ENCODE measurements around the gene TMPRSS4. TPM values are rescaled to one million over a fixed set of nuclear protein-coding genes. Genes with fewer than 3 reads are reported as not detected.
A peak's percentile ranks its signal among the peaks of the same experiment; 100 is the strongest.

The TMPRSS4 gene
- polyA plus RNA-seq, 4 donors = 20.0 to 117 (median 44.3) TPM

GRCh38 chr11:118087931-118088330 is 11.1 kb downstream of the TMPRSS4 start:
- WGBS, 3 donors = 88 to 95% (median 91%) methylated on average over 6 of the region's 6 CpGs
- no peak overlapping the region for H3K27ac ChIP-seq (ENCODE audit: low read depth in 1 of 3, low read length in 2 of 3)
- H3K4me1 ChIP-seq (ENCODE audit: control insufficient read depth in 3 of 3, insufficient read depth in 2 of 3, low read depth in 1 of 3, low read length in 2 of 3) = peaks cover 2 to 47% (median 9%) of the 10 kb centered on the region in 3 donors
- FAIRE-seq (no peak), DNase-seq (no peak)
- peaks cover 0 to 12% of the 10 kb centered on the region in 2 donors for H3K9me3 ChIP-seq (ENCODE audit: control insufficient read depth in 2 of 2, insufficient read depth in 1 of 2, low read depth in 1 of 2, low read length in 1 of 2)
- peaks cover 0 to 44% (median 0%) of the 10 kb centered on the region in 3 donors for H3K36me3 ChIP-seq (ENCODE audit: control insufficient read depth in 3 of 3, insufficient read depth in 2 of 3, low read depth in 1 of 3, low read length in 3 of 3)
- no peaks in the 10 kb centered on the region for H3K27me3 ChIP-seq (ENCODE audit: control insufficient read depth in 3 of 3, insufficient read depth in 3 of 3, low read length in 3 of 3)
- H3K4me3 ChIP-seq (ENCODE audit: low read depth in 1 of 3, low read length in 3 of 3) = no peak overlapping the region

GRCh38 chr11:118088531-118088930 is 11.7 kb downstream of the TMPRSS4 start:
- Histone ChIP-seq H3K36me3 (ENCODE audit: control insufficient read depth in 3 of 3, insufficient read depth in 2 of 3, low read depth in 1 of 3, low read length in 3 of 3) (peaks cover 0 to 48% (median 0%) of the 10 kb centered on the region in 3 donors), H3K27ac (ENCODE audit: low read depth in 1 of 3, low read length in 2 of 3) (no peak overlapping the region), H3K4me3 (ENCODE audit: low read depth in 1 of 3, low read length in 3 of 3) (no peak overlapping the region), H3K9me3 (ENCODE audit: control insufficient read depth in 2 of 2, insufficient read depth in 1 of 2, low read depth in 1 of 2, low read length in 1 of 2) (peaks cover 0 to 12% of the 10 kb centered on the region in 2 donors), H3K4me1 (ENCODE audit: control insufficient read depth in 3 of 3, insufficient read depth in 2 of 3, low read depth in 1 of 3, low read length in 2 of 3) (peaks cover 0 to 47% (median 9%) of the 10 kb centered on the region in 3 donors), H3K27me3 (ENCODE audit: control insufficient read depth in 3 of 3, insufficient read depth in 3 of 3, low read length in 3 of 3) (no peaks in the 10 kb centered on the region)
- FAIRE-seq (no peak), DNase-seq (peak in 1 of 2 donors; percentile 30)
- WGBS, 3 donors = 63 to 81% (median 70%) methylated on average over 4 of the region's 4 CpGs

GRCh38 chr11:118090545-118091162 is 13.8 kb downstream of the TMPRSS4 start:
- Histone ChIP-seq H3K4me1 (ENCODE audit: control insufficient read depth in 3 of 3, insufficient read depth in 2 of 3, low read depth in 1 of 3, low read length in 2 of 3) (peaks cover 3 to 33% (median 9%) of the 10 kb centered on the region in 3 donors), H3K27ac (ENCODE audit: low read depth in 1 of 3, low read length in 2 of 3) (no peak overlapping the region), H3K36me3 (ENCODE audit: control insufficient read depth in 3 of 3, insufficient read depth in 2 of 3, low read depth in 1 of 3, low read length in 3 of 3) (peaks cover 0 to 52% (median 0%) of the 10 kb centered on the region in 3 donors), H3K27me3 (ENCODE audit: control insufficient read depth in 3 of 3, insufficient read depth in 3 of 3, low read length in 3 of 3) (no peaks in the 10 kb centered on the region), H3K9me3 (ENCODE audit: control insufficient read depth in 2 of 2, insufficient read depth in 1 of 2, low read depth in 1 of 2, low read length in 1 of 2) (peaks cover 0 to 12% of the 10 kb centered on the region in 2 donors), H3K4me3 (ENCODE audit: low read depth in 1 of 3, low read length in 3 of 3) (no peak overlapping the region)
- FAIRE-seq (no peak), DNase-seq (no peak)
- 71 to 77% (median 72%) methylated on average over 6 to 7 of the region's 7 CpGs for WGBS, 3 donors

- Histone ChIP-seq H3K4me1 (ENCODE audit: control insufficient read depth in 3 of 3, insufficient read depth in 2 of 3, low read depth in 1 of 3, low read length in 2 of 3) (peaks cover 5 to 41% (median 9%) of the 10 kb centered on the region in 3 donors), H3K27ac (ENCODE audit: low read depth in 1 of 3, low read length in 2 of 3) (peak overlapping the region in 1 of 3 donors; percentile 47), H3K4me3 (ENCODE audit: low read depth in 1 of 3, low read length in 3 of 3) (no peak overlapping the region), H3K36me3 (ENCODE audit: control insufficient read depth in 3 of 3, insufficient read depth in 2 of 3, low read depth in 1 of 3, low read length in 3 of 3) (peaks cover 0 to 47% (median 0%) of the 10 kb centered on the region in 3 donors), H3K27me3 (ENCODE audit: control insufficient read depth in 3 of 3, insufficient read depth in 3 of 3, low read length in 3 of 3) (no peaks in the 10 kb centered on the region), H3K9me3 (ENCODE audit: control insufficient read depth in 2 of 2, insufficient read depth in 1 of 2, low read depth in 1 of 2, low read length in 1 of 2) (peaks cover 0 to 12% of the 10 kb centered on the region in 2 donors)
- peak; percentile 62 to 75 for DNase-seq
- 13 to 45% (median 34%) methylated on average over 6 of the region's 6 CpGs for WGBS, 3 donors
- no peak for FAIRE-seq
These were observed 14.8 kb downstream of the TMPRSS4 start for GRCh38 chr11:118091690-118092089.

GRCh38 chr11:118092907-118093571 is 16.2 kb downstream of the TMPRSS4 start:
- H3K9me3 ChIP-seq (ENCODE audit: control insufficient read depth in 2 of 2, insufficient read depth in 1 of 2, low read depth in 1 of 2, low read length in 1 of 2) = no peaks in the 10 kb centered on the region
- H3K36me3 ChIP-seq (ENCODE audit: control insufficient read depth in 3 of 3, insufficient read depth in 2 of 3, low read depth in 1 of 3, low read length in 3 of 3) = peaks cover 0 to 41% (median 0%) of the 10 kb centered on the region in 3 donors
- 50 to 75% (median 62%) methylated on average over 8 of the region's 8 CpGs for WGBS, 3 donors
- H3K27me3 ChIP-seq (ENCODE audit: control insufficient read depth in 3 of 3, insufficient read depth in 3 of 3, low read length in 3 of 3) = no peaks in the 10 kb centered on the region
- H3K27ac ChIP-seq (ENCODE audit: low read depth in 1 of 3, low read length in 2 of 3) = peak overlapping the region in 1 of 3 donors; percentile 47
- no peak overlapping the region for H3K4me3 ChIP-seq (ENCODE audit: low read depth in 1 of 3, low read length in 3 of 3)
- no peak for FAIRE-seq
- DNase-seq = peak in 1 of 2 donors; percentile 34
- peaks cover 5 to 41% (median 9%) of the 10 kb centered on the region in 3 donors for H3K4me1 ChIP-seq (ENCODE audit: control insufficient read depth in 3 of 3, insufficient read depth in 2 of 3, low read depth in 1 of 3, low read length in 2 of 3)

- H3K27me3 ChIP-seq (ENCODE audit: control insufficient read depth in 3 of 3, insufficient read depth in 3 of 3, low read length in 3 of 3) = no peaks in the 10 kb centered on the region
- H3K36me3 ChIP-seq (ENCODE audit: control insufficient read depth in 3 of 3, insufficient read depth in 2 of 3, low read depth in 1 of 3, low read length in 3 of 3) = peaks cover 0 to 52% (median 0%) of the 10 kb centered on the region in 3 donors
- 68 to 83% (median 72%) methylated on average over 4 of the region's 4 CpGs for WGBS, 3 donors
- DNase-seq = no peak
- no peak for FAIRE-seq
- H3K9me3 ChIP-seq (ENCODE audit: control insufficient read depth in 2 of 2, insufficient read depth in 1 of 2, low read depth in 1 of 2, low read length in 1 of 2) = no peaks in the 10 kb centered on the region
- H3K27ac ChIP-seq (ENCODE audit: low read depth in 1 of 3, low read length in 2 of 3) = no peak overlapping the region
- H3K4me3 ChIP-seq (ENCODE audit: low read depth in 1 of 3, low read length in 3 of 3) = no peak overlapping the region
- H3K4me1 ChIP-seq (ENCODE audit: control insufficient read depth in 3 of 3, insufficient read depth in 2 of 3, low read depth in 1 of 3, low read length in 2 of 3) = peaks cover 5 to 41% (median 9%) of the 10 kb centered on the region in 3 donors
These were observed 18.6 kb downstream of the TMPRSS4 start for GRCh38 chr11:118095493-118095892.

GRCh38 chr11:118095967-118096367 is 19.1 kb downstream of the TMPRSS4 start:
- no peak for DNase-seq
- 21 to 37% (median 25%) methylated on average over 1 of the region's 1 CpG for WGBS, 3 donors
- H3K36me3 ChIP-seq (ENCODE audit: control insufficient read depth in 3 of 3, insufficient read depth in 2 of 3, low read depth in 1 of 3, low read length in 3 of 3) = peaks cover 0 to 56% (median 0%) of the 10 kb centered on the region in 3 donors

GRCh38 chr11:118098996-118099837 is 22.3 kb downstream of the TMPRSS4 start:
- DNase-seq = no peak
- Histone ChIP-seq H3K9me3 (ENCODE audit: control insufficient read depth in 2 of 2, insufficient read depth in 1 of 2, low read depth in 1 of 2, low read length in 1 of 2) (no peaks in the 10 kb centered on the region), H3K4me3 (ENCODE audit: low read depth in 1 of 3, low read length in 3 of 3) (no peak overlapping the region), H3K36me3 (ENCODE audit: control insufficient read depth in 3 of 3, insufficient read depth in 2 of 3, low read depth in 1 of 3, low read length in 3 of 3) (peaks cover 0 to 70% (median 0%) of the 10 kb centered on the region in 3 donors), H3K27me3 (ENCODE audit: control insufficient read depth in 3 of 3, insufficient read depth in 3 of 3, low read length in 3 of 3) (no peaks in the 10 kb centered on the region), H3K27ac (ENCODE audit: low read depth in 1 of 3, low read length in 2 of 3) (no peak overlapping the region), H3K4me1 (ENCODE audit: control insufficient read depth in 3 of 3, insufficient read depth in 2 of 3, low read depth in 1 of 3, low read length in 2 of 3) (peaks cover 0 to 12% (median 5%) of the 10 kb centered on the region in 3 donors)
- 73 to 85% (median 76%) methylated on average over 11 of the region's 11 CpGs for WGBS, 3 donors
- FAIRE-seq = no peak

More at GRCh38 chr11:118095967-118096367, 19.1 kb downstream of the TMPRSS4 start:
- Histone ChIP-seq H3K9me3 (ENCODE audit: control insufficient read depth in 2 of 2, insufficient read depth in 1 of 2, low read depth in 1 of 2, low read length in 1 of 2) (no peaks in the 10 kb centered on the region), H3K4me1 (ENCODE audit: control insufficient read depth in 3 of 3, insufficient read depth in 2 of 3, low read depth in 1 of 3, low read length in 2 of 3) (peaks cover 5 to 38% (median 9%) of the 10 kb centered on the region in 3 donors), H3K27ac (ENCODE audit: low read depth in 1 of 3, low read length in 2 of 3) (no peak overlapping the region), H3K27me3 (ENCODE audit: control insufficient read depth in 3 of 3, insufficient read depth in 3 of 3, low read length in 3 of 3) (no peaks in the 10 kb centered on the region), H3K4me3 (ENCODE audit: low read depth in 1 of 3, low read length in 3 of 3) (no peak overlapping the region)
- no peak for FAIRE-seq
